NCI-H128 (cell line): ENCODE results near the gene MUC22.
"Not testable (repeated sequence)": the region's sequence is repeated elsewhere in the genome, so short reads cannot be mapped to it uniquely, and the experiment has no call there.

Source experiments
- DNase-seq: peaks from one replicate; lab custom pipeline; 2025; ENCODE audit not compliant: unreplicated experiment; lab: John Stamatoyannopoulos, UW

Gene MUC22

DNA sequence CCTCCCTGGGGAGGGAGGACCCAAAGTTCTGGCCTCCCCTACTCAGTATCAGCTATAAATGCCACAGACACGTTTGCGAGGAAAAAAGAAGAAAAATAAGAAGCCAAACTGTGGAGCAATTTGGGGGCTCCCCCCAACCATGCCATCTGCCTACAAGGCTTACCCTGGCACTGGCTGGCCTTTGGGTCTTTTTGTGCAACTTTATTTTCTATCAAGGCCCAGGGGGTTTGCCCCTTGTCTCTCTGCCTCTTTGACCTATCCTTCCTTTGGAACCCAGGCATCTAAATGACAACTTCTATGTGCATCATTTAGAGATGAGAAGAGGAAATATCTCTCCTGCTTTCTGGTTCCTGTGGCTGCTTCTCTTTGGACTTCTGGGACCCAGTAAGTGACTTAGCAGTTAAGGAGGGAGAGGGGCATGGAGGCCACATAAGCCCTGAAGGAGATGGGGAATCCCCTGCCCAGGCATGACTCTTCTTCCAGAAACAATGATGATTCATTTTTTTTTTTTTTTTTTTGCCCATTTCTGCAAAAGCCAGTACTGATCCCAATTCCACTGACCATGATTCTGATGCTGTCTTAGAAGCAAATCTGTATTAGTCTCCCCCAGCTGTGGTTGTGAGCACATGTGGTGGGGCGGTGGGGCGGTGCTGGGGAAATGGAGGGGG lies at the start of gene MUC22:
Gene MUC22, plus strand, starts transcription at position 82 of the 668 bp plus-strand sequence. Its CDS starts 233 bp downstream, at position 315.
- DNase-seq, result no peak

DNA sequence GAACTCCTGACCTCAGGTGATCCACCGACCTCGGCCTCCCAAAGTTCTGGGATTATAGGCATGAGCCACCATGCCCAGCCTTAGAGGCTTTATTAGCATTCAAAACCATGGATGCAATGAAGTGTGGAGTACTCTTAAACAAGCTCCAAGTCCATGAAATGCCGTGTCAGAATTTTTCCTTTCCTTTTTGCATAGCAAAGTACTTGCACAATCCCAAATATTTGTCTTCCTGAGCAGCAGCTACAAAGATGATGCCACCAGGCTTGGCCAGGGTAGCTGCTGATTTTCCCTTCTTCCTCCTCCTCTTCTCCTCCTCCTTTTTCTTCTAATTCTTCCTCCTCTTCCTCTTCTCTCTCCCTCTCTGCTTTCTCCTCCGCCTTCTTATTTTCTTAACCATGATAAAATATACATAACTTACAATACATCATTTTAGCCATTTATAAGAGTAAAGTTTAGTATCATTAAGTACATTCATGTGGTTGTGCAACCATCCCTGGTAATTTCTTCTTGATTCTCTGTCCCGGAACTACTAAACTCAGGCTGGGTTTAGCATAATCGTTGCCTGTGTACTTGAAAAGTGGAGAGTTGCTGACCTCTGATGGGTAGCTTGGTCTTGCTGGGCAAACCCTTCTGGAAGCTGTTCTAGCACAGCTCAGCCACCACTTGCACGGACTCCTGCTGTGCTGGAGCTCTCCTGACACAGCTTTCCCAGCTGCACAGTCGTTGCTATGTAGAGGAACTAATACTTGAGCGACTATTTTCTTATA lies 49.2 kb upstream of the MUC22 start:
- no peak for DNase-seq

DNA sequence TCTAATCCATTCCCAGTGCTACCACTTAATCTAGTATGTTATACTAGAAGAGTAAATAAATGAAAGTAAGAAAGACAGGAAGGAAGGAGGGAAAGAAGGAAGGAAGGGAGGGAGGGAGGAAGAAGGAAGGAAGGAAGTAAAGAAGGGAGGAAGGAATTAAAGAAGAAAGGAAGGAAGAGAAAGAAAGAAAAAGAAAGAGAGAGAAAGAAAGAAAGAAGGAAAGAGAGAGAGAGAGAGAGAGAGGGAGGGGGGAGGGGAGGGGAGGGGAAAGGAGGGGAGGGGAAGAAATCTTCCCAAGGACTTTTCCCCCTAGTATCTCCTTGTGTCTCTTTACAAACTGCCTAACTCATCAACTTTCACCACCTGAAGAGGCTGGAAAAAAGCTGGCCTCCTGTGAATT lies 47.6 kb upstream of the MUC22 start:
- DNase-seq, result no peak

DNA sequence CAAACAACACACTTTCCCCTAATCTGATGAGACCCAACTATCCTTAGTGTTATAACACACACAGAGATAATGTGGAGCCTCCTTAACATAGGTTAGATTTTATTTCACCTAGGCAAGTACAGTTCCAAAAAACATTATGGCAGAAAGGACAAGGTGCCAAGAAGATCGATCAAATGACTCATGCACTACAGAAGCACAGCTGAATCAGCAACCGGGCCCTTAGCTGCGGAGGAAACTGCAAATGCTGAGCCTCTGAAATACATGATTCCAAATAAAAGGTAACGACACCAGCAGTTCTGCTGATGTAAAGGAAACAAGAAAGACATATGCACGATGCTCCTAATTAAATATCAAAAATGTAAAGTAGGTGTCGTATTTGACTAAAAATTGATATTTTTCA lies 46.6 kb upstream of the MUC22 start:
- DNase-seq, result no peak

- no peak for DNase-seq
Observed at GRCh38 chr6:30964075-30964474, 46.2 kb upstream of the MUC22 start.

- no peak for DNase-seq
Observed at GRCh38 chr6:30965140-30965601, 45.1 kb upstream of the MUC22 start.

- DNase-seq, result no peak
Observed at GRCh38 chr6:30966154-30966553, 44.1 kb upstream of the MUC22 start.

- not testable (repeated sequence) for DNase-seq
Observed at GRCh38 chr6:30969171-30969570, 41.1 kb upstream of the MUC22 start.

DNA sequence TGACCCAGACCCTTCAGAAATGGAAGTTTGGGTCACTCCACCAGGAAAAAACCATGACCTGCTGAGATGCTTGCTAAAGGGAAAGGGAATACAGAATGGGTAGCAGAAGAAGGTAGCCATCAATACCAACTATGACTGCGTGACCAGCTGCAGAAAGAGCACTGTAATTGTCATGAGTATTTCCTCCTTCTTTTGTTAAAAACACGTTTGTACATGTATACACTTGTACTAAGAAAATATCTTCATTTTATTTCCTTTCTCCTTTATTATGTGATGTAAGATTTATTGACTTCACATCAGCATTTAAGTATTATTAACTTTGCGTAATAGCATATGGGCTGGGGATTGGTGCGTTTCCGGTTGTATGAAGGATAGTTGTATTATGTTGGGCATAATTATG lies 39.3 kb upstream of the MUC22 start:
- DNase-seq, result no peak

GRCh38 chr6:30972816-30973215 lies 37.5 kb upstream of the MUC22 start:
- DNase-seq, result no peak

DNA sequence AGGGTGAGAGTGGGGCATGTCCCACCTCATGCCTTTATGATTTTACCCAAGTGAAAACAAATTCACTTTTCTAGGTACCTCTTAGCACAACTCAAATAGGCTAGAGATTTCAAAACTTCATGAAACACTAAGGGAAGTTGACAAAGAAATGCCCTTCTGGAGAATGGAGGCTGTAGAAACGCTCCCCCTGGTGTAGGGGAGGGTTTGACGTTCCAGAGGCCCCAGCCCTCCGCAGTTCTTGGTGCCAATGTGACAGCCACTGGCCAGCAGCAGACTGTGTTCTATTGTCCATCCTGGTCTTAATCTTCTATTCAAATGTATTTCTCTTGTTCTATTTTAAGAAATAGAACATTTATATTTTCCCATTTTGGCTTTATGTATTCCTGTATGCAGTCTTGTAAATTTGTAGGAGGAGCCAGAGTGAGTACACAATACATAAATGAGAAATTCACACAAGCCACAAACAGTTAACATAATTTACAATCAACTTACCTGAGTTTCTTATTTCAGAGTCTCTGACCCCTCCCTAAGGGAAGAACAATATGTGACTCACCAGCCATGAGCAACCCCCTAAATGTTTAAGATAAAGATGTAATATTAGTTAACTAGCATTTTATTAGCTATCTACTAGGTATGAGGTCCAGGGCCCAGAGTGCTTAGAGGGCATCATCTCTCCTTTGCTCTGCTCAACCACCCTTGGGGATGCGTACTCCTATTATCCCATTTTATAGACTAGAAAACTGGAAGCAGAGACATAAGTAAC lies 35.6 kb upstream of the MUC22 start:
- no peak for DNase-seq

GRCh38 chr6:30979141-30979540 lies 31.1 kb upstream of the MUC22 start:
- no peak for DNase-seq

DNA sequence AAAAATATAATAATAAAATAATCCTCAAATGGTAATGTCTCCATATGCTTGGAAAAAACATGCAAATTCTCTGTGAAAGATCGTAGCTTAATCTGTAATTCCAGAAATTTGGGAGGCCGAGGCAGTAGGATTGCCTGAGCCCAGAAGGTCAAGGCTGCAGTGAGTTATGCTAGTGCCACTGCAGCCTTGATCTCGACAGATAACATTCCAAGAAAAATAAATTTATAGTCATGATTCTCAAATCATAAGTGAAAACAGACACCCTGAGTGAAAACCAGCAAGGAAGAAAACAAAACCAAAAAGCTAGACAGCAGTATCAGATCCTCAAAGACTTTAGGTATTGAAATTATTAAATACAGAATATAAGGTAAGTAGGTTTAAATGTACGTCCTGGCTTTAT lies 30.6 kb upstream of the MUC22 start:
- DNase-seq, result no peak

GRCh38 chr6:30981942-30982772 lies 28.1 kb upstream of the MUC22 start:
- no peak for DNase-seq

- no peak for DNase-seq
Observed at GRCh38 chr6:30983439-30983838, 26.8 kb upstream of the MUC22 start, which contains the start of gene MUC21. MUC21 (plus strand) TSS chr6:30983718; CDS start chr6:30983959, 241 bp downstream.

GRCh38 chr6:30985490-30985889 lies 24.8 kb upstream of the MUC22 start:
- no peak for DNase-seq

DNA sequence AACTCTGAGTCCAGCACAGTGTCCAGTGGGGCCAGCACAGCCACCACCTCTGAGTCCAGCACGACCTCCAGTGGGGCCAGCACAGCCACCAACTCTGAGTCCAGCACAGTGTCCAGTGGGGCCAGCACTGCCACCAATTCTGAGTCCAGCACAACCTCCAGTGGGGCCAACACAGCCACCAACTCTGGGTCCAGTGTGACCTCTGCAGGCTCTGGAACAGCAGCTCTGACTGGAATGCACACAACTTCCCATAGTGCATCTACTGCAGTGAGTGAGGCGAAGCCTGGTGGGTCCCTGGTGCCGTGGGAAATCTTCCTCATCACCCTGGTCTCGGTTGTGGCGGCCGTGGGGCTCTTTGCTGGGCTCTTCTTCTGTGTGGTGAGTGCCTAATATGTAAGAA lies 23.0 kb upstream of the MUC22 start:
- DNase-seq, result no peak

GRCh38 chr6:30988209-30988825 lies 22.0 kb upstream of the MUC22 start:
- no peak for DNase-seq

DNA sequence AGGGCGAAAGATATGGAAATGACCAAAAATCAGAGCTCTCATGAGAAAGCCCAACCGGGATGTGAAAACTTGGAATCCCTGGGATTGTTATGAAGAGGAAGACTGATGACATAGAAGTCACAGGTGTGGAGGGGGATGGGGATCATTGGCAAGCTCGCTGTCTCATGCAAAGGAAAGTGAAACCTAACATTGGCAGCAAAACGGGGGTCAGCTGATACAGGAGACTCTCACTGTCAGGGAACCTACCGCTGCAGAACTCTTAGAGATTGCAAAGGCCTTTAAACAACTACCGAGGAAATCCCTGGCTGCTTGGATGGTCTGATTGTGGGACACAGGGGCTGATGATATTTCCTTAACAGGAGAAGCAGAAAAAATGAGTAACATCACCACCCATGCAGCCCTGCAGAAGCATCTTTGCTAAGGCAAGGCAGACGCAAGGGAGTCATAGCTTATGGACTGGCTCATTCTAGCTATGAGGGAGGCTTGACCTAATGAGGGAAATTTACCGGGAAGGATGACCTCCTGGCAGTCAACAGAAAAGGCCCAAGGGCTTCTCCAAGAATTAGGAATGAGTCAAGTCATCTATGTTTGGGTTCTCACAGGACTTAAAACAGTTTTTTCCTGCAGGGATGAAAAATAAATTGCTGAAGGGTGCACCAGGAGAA lies 19.7 kb upstream of the MUC22 start:
- no peak for DNase-seq

DNA sequence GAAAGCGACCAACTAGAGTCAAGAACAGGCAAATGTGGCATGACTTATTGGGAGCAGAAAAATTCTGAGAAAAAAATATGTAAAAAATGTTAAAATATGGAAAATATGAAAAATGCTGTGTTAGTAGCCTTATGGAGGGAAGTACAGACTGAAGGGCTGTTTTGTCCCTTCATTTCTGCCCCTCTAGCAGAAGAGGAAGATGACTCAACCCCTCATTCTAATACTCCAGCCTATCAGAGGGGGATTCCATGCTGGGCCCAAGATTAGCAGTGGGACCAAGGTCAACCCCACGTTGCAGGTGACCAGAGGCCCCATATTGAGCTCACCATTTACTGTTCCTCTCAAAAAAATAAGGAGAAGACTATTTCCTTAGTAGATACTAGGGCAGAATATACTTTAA lies 18.4 kb upstream of the MUC22 start:
- no peak for DNase-seq
